Stimulated activated CD8-positive, alpha-beta memory T cell treated with anti-CD3 and anti-CD28 coated beads, Interleukin-4, amount 100 ng/mL, for 1 hour (primary cell): ENCODE measurements around the gene FAM32A.

Source experiments
- DNase-seq, 2 donors: peaks; one replicate each; pipeline ENCODE4 v3.0.0-alpha.2; 2020; ENCODE audit warnings: low read depth in 2 of 2, low spot score in 1 of 2

FAM32A gene

GRCh38 chr19:16201011-16201391 is 15.8 kb downstream of the FAM32A start:
- no peak for DNase-seq

- DNase-seq = no peak
Observed at GRCh38 chr19:16202320-16203255, 17.4 kb downstream of the FAM32A start.

GRCh38 chr19:16203256-16204004 is 18.2 kb downstream of the FAM32A start:
- no peak for DNase-seq

GRCh38 chr19:16204005-16204294 is 18.7 kb downstream of the FAM32A start:
- DNase-seq = no peak

- DNase-seq = no peak
Observed at GRCh38 chr19:16205205-16206045, 20.2 kb downstream of the FAM32A start.

GRCh38 chr19:16206046-16206605 is 20.9 kb downstream of the FAM32A start:
- no peak for DNase-seq

- no peak for DNase-seq
Observed at GRCh38 chr19:16206637-16207036, 21.4 kb downstream of the FAM32A start.

- DNase-seq = no peak
Observed at GRCh38 chr19:16207063-16207462, 21.9 kb downstream of the FAM32A start.

- DNase-seq = no peak
Observed at GRCh38 chr19:16207490-16208025, 22.3 kb downstream of the FAM32A start.

- DNase-seq = no peak
Observed at GRCh38 chr19:16208064-16208759, 23.0 kb downstream of the FAM32A start.

- DNase-seq = no peak
Observed at GRCh38 chr19:16208847-16209665, 23.8 kb downstream of the FAM32A start.

- no peak for DNase-seq
Observed at GRCh38 chr19:16210168-16210567, 25.0 kb downstream of the FAM32A start.

- DNase-seq = no peak
Observed at GRCh38 chr19:16213076-16213475, 27.9 kb downstream of the FAM32A start.

- no peak for DNase-seq
Observed at GRCh38 chr19:16216744-16217670, 31.8 kb downstream of the FAM32A start.

GRCh38 chr19:16217716-16218451 is 32.7 kb downstream of the FAM32A start:
- DNase-seq = no peak

- DNase-seq = no peak
Observed at GRCh38 chr19:16218851-16219250, 33.6 kb downstream of the FAM32A start.

- DNase-seq = no peak
Observed at GRCh38 chr19:16222806-16223205, 37.6 kb downstream of the FAM32A start.

- DNase-seq = no peak
Observed at GRCh38 chr19:16223746-16224145, 38.5 kb downstream of the FAM32A start.
